Activated CD4-positive, alpha-beta T cell treated with anti-CD3 and anti-CD28 coated beads, Interleukin-2, amount 50 U/mL, for 24 hours (primary cell): ENCODE data around the gene TPM2.

Experiments
- DNase-seq, 2 donors: peaks; one replicate each; pipeline ENCODE4 v3.0.0-alpha.2; 2020; ENCODE audit warnings: low read depth in 1 of 2, low spot score in 1 of 2

Gene TPM2

DNA sequence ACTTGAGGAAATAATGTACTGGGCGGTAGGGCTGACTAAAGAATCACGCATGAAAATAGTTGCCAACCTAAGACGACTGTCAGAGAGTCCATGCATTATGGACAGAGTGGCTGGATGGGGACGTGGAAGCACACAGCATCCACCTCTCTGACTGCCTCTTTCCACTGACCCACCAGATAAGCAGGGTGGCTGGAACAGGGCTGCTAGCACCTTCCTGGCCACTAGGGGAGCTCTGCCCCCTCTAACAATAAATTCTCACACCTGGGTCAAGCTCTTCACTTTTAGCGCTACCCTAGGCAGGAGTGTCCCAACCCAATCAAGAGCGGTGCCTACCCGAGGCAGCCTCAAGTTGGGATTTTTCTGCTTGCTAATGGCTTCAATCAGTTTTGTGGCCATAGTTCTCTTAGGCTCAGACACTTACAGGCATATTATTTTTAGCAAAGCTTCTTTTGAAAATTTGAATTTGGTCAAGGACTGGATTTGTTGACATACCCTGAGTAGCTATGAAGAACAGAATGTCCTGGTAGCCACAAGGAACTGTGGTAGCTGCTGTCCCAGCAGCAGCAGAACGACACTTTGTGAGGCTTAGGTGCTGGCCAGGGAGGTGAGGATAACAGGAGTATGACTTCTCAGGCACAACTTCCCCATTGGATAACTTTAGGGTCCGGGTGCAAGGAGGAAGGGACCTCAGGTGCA is 6.9 kb upstream of the TPM2 start:
- DNase-seq: peak in 1 of 2 donors; percentile 30

- no peak for DNase-seq
Measured at GRCh38 chr9:35695943-35696401, 6.2 kb upstream of the TPM2 start.

- DNase-seq: no peak
Measured at GRCh38 chr9:35691757-35692301, 2.1 kb upstream of the TPM2 start.

DNA sequence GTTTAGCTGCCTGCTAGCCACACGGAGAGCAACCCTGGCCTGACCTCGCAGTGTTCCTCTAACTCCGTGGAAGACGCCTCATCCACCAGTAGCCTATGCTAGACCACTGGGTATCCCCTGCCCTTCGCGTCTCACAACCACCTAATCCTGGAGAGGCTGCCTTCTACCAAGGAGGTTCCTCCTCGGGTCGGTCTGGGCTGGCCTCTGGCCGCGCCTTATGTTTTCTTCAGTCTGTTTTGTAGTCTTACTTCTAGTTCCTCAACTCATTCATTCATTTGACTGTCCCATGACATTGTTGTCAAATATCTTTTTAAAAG is 1.6 kb upstream of the TPM2 start:
- DNase-seq: no peak

DNA sequence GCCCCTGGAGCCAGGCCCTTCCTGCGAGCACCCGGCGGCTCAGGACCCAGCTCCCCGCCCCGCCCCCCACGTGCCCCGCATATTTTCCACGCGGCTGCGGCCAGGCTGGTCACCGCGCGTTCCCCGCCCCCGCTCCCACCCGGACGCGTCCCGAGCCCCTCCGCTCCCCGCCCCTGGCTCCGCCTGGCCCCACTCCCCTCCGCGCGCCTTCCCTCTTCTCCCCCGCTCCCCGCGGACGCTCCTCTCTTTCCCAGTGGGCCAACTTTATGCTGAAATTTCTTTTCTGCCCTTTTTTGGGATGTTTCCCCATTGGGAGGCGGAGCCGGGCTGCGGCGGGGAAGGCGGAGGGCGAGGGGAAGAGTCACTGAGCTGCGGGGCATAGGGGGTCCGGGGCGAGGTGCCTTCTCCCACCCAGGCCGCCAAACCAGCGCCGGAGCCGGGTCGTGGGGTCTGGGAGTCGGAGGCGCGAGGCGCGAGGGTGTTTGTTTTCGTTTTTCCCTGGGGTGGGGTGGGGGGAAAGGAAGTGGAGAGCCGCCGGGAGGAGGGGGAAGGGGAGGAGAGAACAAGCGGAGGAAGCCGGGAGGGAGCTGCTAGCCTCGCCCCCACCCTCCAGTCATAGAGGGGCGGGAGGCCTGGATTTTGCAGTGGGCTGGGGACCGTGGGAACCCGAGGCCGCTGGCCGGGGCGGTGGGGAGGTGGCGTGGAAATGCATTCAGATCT is 1.0 kb upstream of the TPM2 start:
- no peak for DNase-seq

- no peak for DNase-seq
Measured at GRCh38 chr9:35690294-35690613, 529 bp upstream of the TPM2 start.

DNA sequence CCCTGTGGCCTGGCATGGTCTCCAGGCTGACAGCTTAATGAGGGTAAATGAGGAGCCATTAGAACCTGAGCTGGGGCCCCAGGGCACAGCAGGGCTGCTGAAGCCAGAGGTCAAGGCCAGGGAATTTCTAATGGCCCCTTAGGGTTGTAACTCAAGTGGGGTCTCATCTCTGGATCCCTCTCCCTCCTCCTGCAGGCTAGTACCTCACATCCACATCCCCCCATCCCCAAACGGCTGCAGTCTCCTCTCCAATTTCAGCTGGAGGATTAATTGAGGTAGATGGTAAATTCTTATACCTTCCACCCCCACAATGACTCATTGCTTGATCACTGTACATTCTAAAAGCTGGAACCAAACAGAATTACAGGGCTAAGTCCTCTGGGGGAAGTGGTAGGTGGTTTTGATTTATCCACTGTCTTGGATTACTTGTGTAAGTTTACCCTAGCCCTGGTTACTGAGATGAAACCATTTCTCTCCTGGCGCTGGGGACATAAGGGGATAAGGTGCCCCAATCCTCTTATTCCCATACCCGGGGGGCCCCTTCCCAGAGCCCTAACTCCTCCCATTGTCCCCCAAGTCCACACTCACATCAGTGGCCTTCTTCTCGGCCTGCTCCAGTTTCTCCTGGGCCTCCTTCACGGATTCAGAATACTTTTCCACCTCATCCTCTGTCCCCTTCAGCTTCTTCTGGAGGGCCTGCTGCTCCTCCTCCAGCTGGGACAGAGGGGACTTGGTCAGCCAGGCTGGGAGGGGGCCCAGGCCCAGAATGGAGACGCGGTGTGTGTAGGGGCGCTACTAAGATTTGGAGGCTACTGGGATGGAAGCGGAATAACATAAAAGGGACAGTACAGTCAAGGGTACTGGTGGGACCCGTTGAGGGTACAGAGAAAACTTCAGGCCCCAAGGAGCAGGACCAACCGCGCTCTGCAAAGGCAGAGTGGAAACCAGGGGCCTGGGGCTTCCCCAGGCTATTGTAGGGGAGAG is 875 bp downstream of the TPM2 start:
- peak in 1 of 2 donors; percentile 20 for DNase-seq

DNA sequence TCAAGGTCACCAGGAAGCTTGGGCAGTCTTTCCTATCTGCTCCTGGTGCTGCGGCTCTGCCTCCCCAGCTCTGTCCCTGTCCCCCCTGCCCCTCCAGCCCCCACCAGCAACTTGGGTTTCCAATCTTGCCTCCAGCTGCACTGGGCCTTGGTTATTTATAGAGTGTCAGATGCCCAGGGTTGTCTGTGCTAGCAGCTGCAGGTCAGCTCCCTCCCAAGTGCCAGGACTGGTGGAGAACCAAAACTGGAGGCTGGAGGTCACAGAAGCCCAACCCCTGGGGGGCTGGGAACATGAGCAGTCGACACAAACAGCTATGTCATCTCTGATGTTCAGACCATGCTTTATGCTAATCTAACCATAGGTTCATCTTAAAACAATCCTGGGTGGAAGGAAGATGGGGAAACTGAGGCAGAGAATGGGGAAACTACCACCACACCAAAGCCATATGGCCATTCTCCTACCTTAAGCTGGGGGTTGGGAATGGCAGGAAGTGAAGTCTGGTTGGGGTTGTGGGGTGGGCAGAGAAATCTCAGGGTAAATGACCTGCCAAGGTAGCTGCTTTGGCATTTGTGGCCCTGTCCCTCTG is 1.7 kb downstream of the TPM2 start:
- DNase-seq: no peak

- no peak for DNase-seq
Measured at GRCh38 chr9:35687306-35687705, 2.4 kb downstream of the TPM2 start.

- DNase-seq: no peak
Measured at GRCh38 chr9:35686222-35687203, 3.2 kb downstream of the TPM2 start.

- no peak for DNase-seq
Measured at GRCh38 chr9:35685506-35685905, 4.2 kb downstream of the TPM2 start.

DNA sequence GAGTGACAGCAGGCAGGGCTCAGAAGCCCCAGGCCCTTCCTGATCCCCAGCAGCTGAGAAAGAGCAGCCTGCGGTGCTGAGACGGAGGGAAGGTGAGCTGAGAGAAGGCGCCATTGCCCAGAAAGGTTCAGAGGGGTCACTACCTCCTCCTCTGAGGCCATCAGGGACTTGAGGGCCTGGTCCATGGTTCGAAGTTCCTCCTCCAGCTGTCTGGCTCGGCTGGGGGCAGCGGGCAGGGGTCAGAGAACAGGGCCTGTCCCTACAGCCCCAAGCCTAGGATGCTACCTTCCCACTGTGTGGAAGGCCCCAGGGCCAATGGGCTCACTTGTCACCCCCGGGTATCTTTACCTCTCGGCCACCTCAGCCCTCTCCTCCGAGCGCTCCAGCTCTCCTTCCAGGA is 4.8 kb downstream of the TPM2 start:
- no peak for DNase-seq

DNA sequence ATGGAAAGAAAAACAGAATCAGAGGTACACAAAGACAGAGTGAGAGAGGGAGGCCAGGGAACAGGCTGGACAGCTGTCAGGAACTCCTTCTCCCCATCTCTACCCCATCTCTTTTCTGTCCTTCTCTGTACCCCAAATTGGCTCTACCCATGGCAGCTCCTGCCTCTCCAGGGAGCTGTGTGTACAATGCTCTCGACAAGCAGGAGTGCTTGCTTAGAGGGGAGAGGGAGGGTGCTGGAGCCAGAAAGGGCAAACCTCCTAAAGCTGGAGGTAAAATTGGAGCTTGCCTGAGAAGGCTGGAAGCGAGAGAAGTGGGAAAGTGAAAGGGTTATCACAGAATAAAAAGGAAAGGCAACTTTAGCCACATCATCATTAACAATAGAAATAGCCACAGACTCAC is 6.4 kb downstream of the TPM2 start:
- DNase-seq: no peak

DNA sequence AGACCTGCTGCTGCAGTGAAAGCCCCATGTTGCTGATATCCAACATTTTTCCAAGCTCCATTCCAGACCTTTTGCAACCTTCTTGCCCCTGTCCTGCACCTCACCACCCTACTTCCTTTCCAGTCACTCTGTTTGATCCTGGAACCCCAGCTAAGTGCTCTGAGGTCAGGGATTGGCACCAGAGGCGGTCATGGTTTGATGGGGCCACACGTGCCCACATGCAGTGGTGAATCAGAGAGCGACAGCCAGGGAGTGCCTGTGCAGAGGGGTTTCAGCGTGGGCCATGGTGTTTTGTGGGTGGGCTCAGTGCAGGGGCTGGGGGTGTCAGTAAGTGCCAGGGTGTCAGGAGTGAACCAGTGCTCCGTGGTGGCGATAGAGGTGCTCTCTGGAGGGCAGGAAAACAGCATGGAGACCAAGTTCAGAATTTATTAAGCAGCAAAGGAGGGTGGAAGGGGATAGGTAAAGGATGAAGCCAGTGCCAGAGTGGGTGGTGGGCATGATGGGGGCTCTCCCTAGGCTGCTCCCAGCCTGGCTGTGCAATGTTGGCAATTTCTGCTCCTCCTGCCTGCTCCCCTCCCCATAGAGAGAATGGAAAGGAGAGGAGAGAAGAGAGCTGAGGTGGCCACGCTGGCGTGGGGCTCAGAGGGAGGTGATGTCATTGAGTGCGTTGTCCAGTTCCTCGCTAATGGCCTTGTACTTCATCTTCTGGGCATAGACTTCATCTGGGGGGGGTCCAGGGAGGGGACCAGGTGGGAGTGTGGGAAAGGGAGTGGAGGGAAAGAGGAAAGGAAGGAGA is 7.0 kb downstream of the TPM2 start:
- DNase-seq: no peak

- DNase-seq: no peak
Measured at GRCh38 chr9:35682051-35682450, 7.7 kb downstream of the TPM2 start.

- no peak for DNase-seq
Measured at GRCh38 chr9:35681341-35682002, 8.3 kb downstream of the TPM2 start.

GRCh38 chr9:35680331-35681105 is 9.2 kb downstream of the TPM2 start:
- DNase-seq: no peak

GRCh38 chr9:35679766-35680330 is 9.9 kb downstream of the TPM2 start:
- DNase-seq: no peak
